ENCODE results near the gene CLNK. TPM values are rescaled to one million over a fixed set of nuclear protein-coding genes. Genes with fewer than 3 reads are reported as not detected.

The CLNK gene
- total and polyA plus RNA-seq, 7 donors: 0.44 TPM; not detected in 6

GRCh38 chr4:10671799-10672198, 12.8 kb downstream of the CLNK start:
- intact Hi-C loops (cut with DNase I): no loop called here
- Histone ChIP-seq H3K4me1 (no peaks in the 10 kb centered on the region), H3K36me3 (no peaks in the 10 kb centered on the region), H3K27ac (no peak overlapping the region), H3K27me3 (no peaks in the 10 kb centered on the region), H3K4me3 (no peak overlapping the region), H3K9me3 (no peaks in the 10 kb centered on the region)
- no peak for DNase-seq
- no peak for TF ChIP-seq POLR2AphosphoS5 (IDR thresholded peaks at IDR 0.05)
- no peak for TF ChIP-seq CTCF (IDR thresholded peaks at IDR 0.05)
- no peak for TF ChIP-seq EP300 (IDR thresholded peaks at IDR 0.05)
- no peak for TF ChIP-seq POLR2A (IDR thresholded peaks at IDR 0.05)
- 62 to 77% methylated on average over 8 of the region's 8 CpGs for WGBS, 2 donors

GRCh38 chr4:10671366-10671765, 13.2 kb downstream of the CLNK start:
- no peak overlapping the region for H3K4me3 ChIP-seq
- H3K9me3 ChIP-seq: no peaks in the 10 kb centered on the region
- H3K36me3 ChIP-seq: no peaks in the 10 kb centered on the region
- intact Hi-C loops (cut with DNase I): no loop called here
- H3K27ac ChIP-seq: no peak overlapping the region
- DNase-seq: no peak
- 38 to 86% methylated on average over 1 of the region's 1 CpG for WGBS, 2 donors
- TF ChIP-seq POLR2A (IDR thresholded peaks at IDR 0.05) (no peak), POLR2AphosphoS5 (IDR thresholded peaks at IDR 0.05) (no peak), CTCF (IDR thresholded peaks at IDR 0.05) (no peak), EP300 (IDR thresholded peaks at IDR 0.05) (no peak)
- H3K27me3 ChIP-seq: no peaks in the 10 kb centered on the region
- no peaks in the 10 kb centered on the region for H3K4me1 ChIP-seq

- WGBS, 2 donors: 83 to 87% methylated on average over 3 of the region's 3 CpGs
- no peaks in the 10 kb centered on the region for H3K4me1 ChIP-seq
- H3K27me3 ChIP-seq: no peaks in the 10 kb centered on the region
- TF ChIP-seq POLR2A (IDR thresholded peaks at IDR 0.05): no peak
- TF ChIP-seq CTCF (IDR thresholded peaks at IDR 0.05): no peak
- no peak for TF ChIP-seq EP300 (IDR thresholded peaks at IDR 0.05)
- TF ChIP-seq POLR2AphosphoS5 (IDR thresholded peaks at IDR 0.05): no peak
- no peak overlapping the region for H3K27ac ChIP-seq
- DNase-seq: no peak
- no peaks in the 10 kb centered on the region for H3K9me3 ChIP-seq
- intact Hi-C loops (cut with DNase I): no loop called here
- no peak overlapping the region for H3K4me3 ChIP-seq
- H3K36me3 ChIP-seq: no peaks in the 10 kb centered on the region
Measured at GRCh38 chr4:10670321-10670720, 14.2 kb downstream of the CLNK start.

GRCh38 chr4:10667701-10668326, 16.8 kb downstream of the CLNK start:
- Histone ChIP-seq H3K4me3 (no peak overlapping the region), H3K27me3 (no peaks in the 10 kb centered on the region), H3K36me3 (no peaks in the 10 kb centered on the region), H3K4me1 (peaks cover 0 to 12% (median 6%) of the 10 kb centered on the region in 4 donors), H3K27ac (no peak overlapping the region), H3K9me3 (no peaks in the 10 kb centered on the region)
- intact Hi-C loops (cut with DNase I): no loop called here
- WGBS, 2 donors: 78 to 81% methylated on average over 10 of the region's 10 CpGs
- no peak for DNase-seq
- no peak for TF ChIP-seq POLR2A (IDR thresholded peaks at IDR 0.05)

GRCh38 chr4:10666616-10667015, 18.0 kb downstream of the CLNK start:
- intact Hi-C loops (cut with DNase I): no loop called here
- TF ChIP-seq POLR2AphosphoS5 (IDR thresholded peaks at IDR 0.05) (no peak), CTCF (IDR thresholded peaks at IDR 0.05) (no peak), EP300 (IDR thresholded peaks at IDR 0.05) (no peak), POLR2A (IDR thresholded peaks at IDR 0.05) (no peak)
- Histone ChIP-seq H3K27ac (no peak overlapping the region), H3K27me3 (no peaks in the 10 kb centered on the region), H3K4me1 (peaks cover 0 to 12% (median 6%) of the 10 kb centered on the region in 4 donors), H3K36me3 (no peaks in the 10 kb centered on the region), H3K4me3 (no peak overlapping the region), H3K9me3 (no peaks in the 10 kb centered on the region)
- DNase-seq: no peak
- WGBS, 2 donors: 76 to 90% methylated on average over 6 of the region's 6 CpGs
